Testis (tissue), 5 donors: ENCODE data around the gene NME8. TPM values are rescaled to one million over a fixed set of nuclear protein-coding genes. Genes with fewer than 3 reads are reported as not detected.
"Not testable (repeated sequence)": the region's sequence is repeated elsewhere in the genome, so short reads cannot be mapped to it uniquely, and the experiment has no call there.

Source experiments
- DNase-seq: peaks from one replicate; pipeline ENCODE4 v3.0.0-alpha.2; 2019
- H3K27ac ChIP-seq, 2 donors: fragments of 200-600 bp; sonication (generic); one replicate each; pipeline ENCODE4 v1.5.1; 2019
- H3K27me3 ChIP-seq: fragments of 200-600 bp; sonication (generic); one replicate; pipeline ENCODE4 v1.5.1; 2019
- H3K36me3 ChIP-seq: fragments of 200-600 bp; sonication (generic); one replicate; pipeline ENCODE4 v1.5.1; 2017; ENCODE audit warnings: low read depth; ENCODE audit errors: missing control alignments
- H3K4me1 ChIP-seq: fragments of 200-600 bp; sonication (generic); one replicate; pipeline ENCODE4 v1.5.1; 2019
- H3K4me3 ChIP-seq, 2 donors: fragments of 200-600 bp; sonication (generic); one replicate each; pipeline ENCODE4 v1.5.1; 2017 to 2019
- H3K9me3 ChIP-seq: fragments of 200-600 bp; sonication (generic); one replicate; pipeline ENCODE4 v1.5.1; 2017
- CTCF ChIP-seq, 3 experiments: fragments of 450-650 bp in 2 of 3; fragments of 200-600 bp in 1 of 3; sonication (generic) in 1 of 3; IDR thresholded peaks; one replicate each; pipeline ENCODE4 v1.5.1; 2016 to 2019; ENCODE audit warnings: antibody characterized with exemption in 3 of 3, mild to moderate bottlenecking in 2 of 3, moderate library complexity in 1 of 3
- POLR2A ChIP-seq: fragments of 450-650 bp; IDR thresholded peaks from one replicate; pipeline ENCODE4 v1.6.1; 2017; ENCODE audit warnings: antibody characterized with exemption, mild to moderate bottlenecking, moderate library complexity
- WGBS, 2 donors: methylation state at CpG; one replicate each; pipeline ENCODE4 v1.1.5; 2018; 5-methylcytosine and 5-hydroxymethylcytosine counted together
- intact Hi-C: fragments of 100-400 bp; cut with DNase I; formaldehyde crosslinking; loops from one replicate; pipeline ENCODE4 v1.15.1; 2023; ENCODE audit warnings: low total_unique reads
- long read RNA-seq, 2 donors: transcript quantifications; one replicate each; lab custom pipeline, GENCODE V29; 2026
- polyA plus RNA-seq: library from polyadenylated mRNA; stranded (reverse); fragments of 350-450 nt; fragmentation: Illumina TruSeq; extraction: RNeasy Lipid Tissue Mini Kit (QIAGEN cat#74804); gene quantifications from one replicate; pipeline ENCODE4 v1.2.3, GENCODE V29; 2014; ENCODE audit warnings: low read depth, low replicate concordance; ENCODE audit not compliant: insufficient read depth
- total RNA-seq, 2 donors: library from RNA; depleted of rRNA; stranded (reverse); fragments of >200 nt; gene quantifications; one replicate each; pipeline ENCODE4 v1.2.3, GENCODE V29; 2016

The NME8 gene
- total RNA-seq (1 to 10 TPM; 1.7 to 5.8 TPM), polyA plus RNA-seq (25.3 TPM)
- long read RNA-seq, donor 1: 0 reads
- long read RNA-seq, donor 2: 0 reads

- WGBS, 2 donors: 64 to 72% methylated on average over 7 of the region's 7 CpGs
- no peaks in the 10 kb centered on the region for H3K4me1 ChIP-seq
- no peak for TF ChIP-seq CTCF (IDR thresholded peaks at IDR 0.05)
- TF ChIP-seq POLR2A: no peak
- intact Hi-C loops: no loop called here
- H3K36me3 ChIP-seq: no peaks in the 10 kb centered on the region
- no peak for DNase-seq
- H3K27ac ChIP-seq: no peak within 1 kb of the TSS
- H3K9me3 ChIP-seq: no peaks in the 10 kb centered on the region
- H3K27me3 ChIP-seq: no peaks in the 10 kb centered on the region
- peak within 1 kb of the TSS in 1 of 2 donors; percentile 20 for H3K4me3 ChIP-seq
These were observed at the start of gene NME8 for GRCh38 chr7:37848297-37848696. TSS of gene NME8 (plus strand) at chr7:37848597. CDS start at chr7:37850267, 1,670 bp downstream.

GRCh38 chr7:37806152-37806551 is 42.2 kb upstream of the NME8 start:
- Histone ChIP-seq H3K9me3 (no peaks in the 10 kb centered on the region), H3K4me3 (no peak overlapping the region), H3K27me3 (no peaks in the 10 kb centered on the region), H3K4me1 (no peaks in the 10 kb centered on the region), H3K36me3 (no peaks in the 10 kb centered on the region), H3K27ac (no peak overlapping the region)
- no peak for DNase-seq
- intact Hi-C loops: no loop called here
- TF ChIP-seq CTCF (IDR thresholded peaks at IDR 0.05): no peak
- no peak for TF ChIP-seq POLR2A
- WGBS, 2 donors: 90 to 92% methylated on average over 2 of the region's 2 CpGs

- intact Hi-C loops, DNase-seq, H3K4me3 ChIP-seq, H3K36me3 ChIP-seq, H3K27me3 ChIP-seq, H3K27ac ChIP-seq, H3K9me3 ChIP-seq, H3K4me1 ChIP-seq: not testable (repeated sequence)
- WGBS, 2 donors: 50 to 68% methylated on average over 1 of the region's 1 CpG
These were observed 36.2 kb upstream of the NME8 start for GRCh38 chr7:37812161-37812580.

- H3K9me3 ChIP-seq: no peaks in the 10 kb centered on the region
- H3K27me3 ChIP-seq: no peaks in the 10 kb centered on the region
- H3K4me3 ChIP-seq: no peak overlapping the region
- no peak overlapping the region for H3K27ac ChIP-seq
- DNase-seq: no peak
- H3K36me3 ChIP-seq: no peaks in the 10 kb centered on the region
- H3K4me1 ChIP-seq: no peaks in the 10 kb centered on the region
- 75 to 85% methylated on average over 2 of the region's 2 CpGs for WGBS, 2 donors
- TF ChIP-seq CTCF (IDR thresholded peaks at IDR 0.05) (no peak), POLR2A (no peak)
- intact Hi-C loops: no loop called here
These were observed 32.6 kb upstream of the NME8 start for GRCh38 chr7:37815671-37816371.

- DNase-seq: no peak
- intact Hi-C loops: no loop called here
- Histone ChIP-seq H3K4me3 (no peak overlapping the region), H3K27me3 (no peaks in the 10 kb centered on the region), H3K36me3 (no peaks in the 10 kb centered on the region), H3K4me1 (no peaks in the 10 kb centered on the region), H3K9me3 (no peaks in the 10 kb centered on the region), H3K27ac (no peak overlapping the region)
- WGBS, 2 donors: 88 to 91% methylated on average over 3 of the region's 3 CpGs
- TF ChIP-seq CTCF (IDR thresholded peaks at IDR 0.05) (no peak), POLR2A (no peak)
These were observed 31.3 kb upstream of the NME8 start for GRCh38 chr7:37816922-37817590.
